GM21381 (cell line): Measurements from ENCODE around the gene CNPY1.

Experiments
- ATAC-seq: cut with Tn5 transposase; IDR thresholded peaks from one replicate; pipeline ENCODE4 v1.9.1; 2021; ENCODE audit warnings: mild to moderate bottlenecking, moderate library complexity; ENCODE audit not compliant: unreplicated experiment

The CNPY1 gene

DNA sequence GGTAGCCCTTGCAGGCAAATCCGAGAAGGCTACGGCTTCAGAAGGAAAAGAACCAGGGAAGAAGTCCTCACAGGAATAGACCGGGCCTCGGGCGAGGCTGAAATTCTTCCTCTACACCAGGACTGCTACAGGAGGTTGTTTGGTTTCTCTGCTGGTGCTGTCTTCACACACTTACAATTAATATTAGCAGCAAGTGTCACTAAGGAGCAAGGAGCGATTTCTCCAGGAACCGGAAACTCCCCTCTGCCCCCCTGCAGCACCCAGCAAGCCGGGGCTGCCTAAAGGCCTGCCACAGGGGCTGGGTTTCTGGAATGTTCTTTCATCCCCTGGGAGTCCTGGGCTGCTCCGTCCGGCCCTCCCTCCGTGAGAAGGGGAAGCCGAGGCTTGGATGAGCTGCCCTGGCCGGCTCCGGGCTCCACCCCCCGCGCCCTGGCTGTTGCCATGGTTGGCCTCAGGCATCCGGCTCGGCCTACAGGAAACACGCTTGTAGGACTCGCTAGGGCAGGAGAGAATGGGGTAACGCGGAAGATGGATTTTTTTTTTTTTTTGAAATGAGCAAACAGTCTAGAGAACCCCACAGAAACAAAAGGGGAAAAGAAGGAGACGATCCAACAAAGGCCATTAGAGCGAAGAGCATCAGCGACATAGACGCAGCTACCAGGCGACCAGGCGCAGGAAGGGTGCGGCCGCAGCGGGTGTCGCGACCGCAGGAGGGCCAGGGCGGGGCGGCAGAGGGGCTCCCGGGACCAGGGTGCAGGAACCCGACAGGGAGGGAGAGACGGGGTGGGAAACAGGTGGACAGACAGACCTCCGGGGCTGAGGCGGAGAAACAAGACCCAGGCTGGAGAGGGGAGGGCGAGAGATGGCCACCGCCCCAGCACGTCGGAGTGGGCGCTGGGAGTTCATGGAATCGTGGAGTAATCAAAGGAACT lies 55.4 kb downstream of the CNPY1 start:
- peak; percentile 88 for ATAC-seq

DNA sequence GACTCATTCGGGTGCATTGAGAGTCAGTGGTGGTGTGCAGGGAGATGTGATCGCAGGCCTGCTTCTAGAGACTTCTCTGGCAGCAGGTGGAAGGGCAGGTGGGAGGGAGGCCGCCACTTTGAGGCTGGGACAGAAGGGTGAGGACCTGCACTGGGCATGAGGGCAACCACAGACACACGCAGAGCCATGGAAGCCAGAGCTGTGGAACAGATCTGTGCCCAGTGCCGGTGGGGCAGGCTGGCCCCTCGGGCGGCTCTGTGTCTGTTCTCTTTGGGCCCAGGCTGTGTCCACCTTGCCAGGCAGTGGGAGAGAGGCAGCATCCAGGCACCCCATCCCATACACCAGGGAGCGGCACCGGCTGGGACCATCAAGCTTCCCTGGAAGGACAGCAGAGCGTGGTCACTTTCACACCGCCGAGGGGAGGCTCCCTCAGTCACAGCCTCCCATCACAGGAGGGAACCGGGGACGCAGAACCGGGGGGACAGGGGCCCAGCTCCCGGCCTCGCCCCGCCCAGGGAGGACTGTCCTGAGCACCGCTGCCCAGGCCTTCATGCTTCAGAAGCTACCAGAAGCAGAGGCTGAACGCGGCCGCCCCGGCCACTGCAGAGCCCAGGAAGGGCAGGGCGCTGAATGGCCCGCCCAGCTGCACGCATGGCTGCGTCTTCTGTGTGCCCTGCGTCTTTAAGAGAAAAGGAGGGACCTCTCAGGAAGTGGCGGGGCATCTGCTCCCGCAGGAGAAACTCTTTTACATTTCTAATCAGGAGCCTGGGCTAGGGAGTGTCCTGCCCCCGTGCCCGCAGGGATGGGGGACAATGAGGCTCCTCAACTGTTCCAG lies 56.3 kb downstream of the CNPY1 start:
- ATAC-seq, result no peak

DNA sequence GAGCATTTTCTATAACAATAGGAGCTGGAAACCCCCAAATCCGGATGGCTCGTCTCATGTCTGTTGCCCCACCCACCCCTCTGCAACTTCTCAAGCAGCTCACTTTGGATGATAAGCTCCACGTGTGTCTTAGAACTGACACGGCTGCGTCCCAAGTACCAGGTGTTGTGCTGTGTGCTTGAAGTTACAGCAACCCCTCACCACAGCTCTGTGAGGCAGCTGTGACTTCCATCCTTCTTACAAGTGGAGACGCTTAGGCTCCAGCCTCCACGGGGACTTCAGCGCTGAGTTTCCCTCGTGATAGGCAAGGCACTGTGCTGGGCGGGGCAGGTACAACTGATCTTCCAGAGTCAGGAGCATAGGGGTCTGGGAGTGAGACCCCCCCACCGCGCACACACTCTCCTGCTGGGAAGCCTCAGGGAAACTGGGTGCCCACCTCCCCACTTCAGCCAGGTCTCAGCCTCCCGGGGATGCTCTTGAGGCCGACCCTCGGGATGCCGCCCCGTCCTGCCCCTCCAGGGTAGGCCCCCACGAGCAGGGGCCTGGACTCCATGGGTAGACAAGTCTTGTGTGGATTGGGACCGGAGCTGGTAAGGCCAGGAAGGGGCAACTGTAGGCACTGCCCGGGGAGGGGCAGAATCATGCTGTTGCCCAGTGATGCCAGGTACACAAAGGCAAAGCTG lies 57.1 kb downstream of the CNPY1 start:
- no peak for ATAC-seq

DNA sequence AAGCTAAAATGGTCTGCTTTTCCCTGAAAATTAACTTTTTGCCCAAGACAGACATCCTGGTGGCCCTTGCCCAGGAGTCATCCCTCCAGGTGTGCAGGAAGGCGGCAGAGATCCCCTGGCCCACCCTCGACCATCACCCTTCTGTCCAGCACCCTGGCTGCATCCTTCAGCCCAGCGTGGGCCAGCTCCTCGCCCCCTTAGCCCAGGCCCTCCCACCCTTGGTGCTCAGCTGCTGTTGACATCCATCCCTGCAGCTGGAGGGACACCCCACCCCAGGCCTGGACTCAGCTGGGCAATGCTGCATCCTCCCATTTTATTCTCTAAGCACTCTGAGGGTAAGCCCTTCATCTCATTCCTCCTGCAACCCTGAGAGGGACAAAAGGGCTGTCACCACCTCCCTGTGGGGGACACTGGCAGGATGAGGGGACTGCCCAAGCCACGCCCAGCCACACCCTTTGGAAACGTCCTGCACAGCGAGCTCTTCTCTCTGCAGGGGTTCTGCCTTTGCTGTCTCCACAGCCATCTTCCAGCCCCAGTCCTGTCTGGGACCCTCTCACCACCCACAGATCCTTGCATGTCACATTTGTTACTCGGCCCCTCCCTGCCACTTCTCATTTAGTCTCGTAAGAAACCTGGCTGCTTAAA lies 57.8 kb downstream of the CNPY1 start:
- no peak for ATAC-seq

DNA sequence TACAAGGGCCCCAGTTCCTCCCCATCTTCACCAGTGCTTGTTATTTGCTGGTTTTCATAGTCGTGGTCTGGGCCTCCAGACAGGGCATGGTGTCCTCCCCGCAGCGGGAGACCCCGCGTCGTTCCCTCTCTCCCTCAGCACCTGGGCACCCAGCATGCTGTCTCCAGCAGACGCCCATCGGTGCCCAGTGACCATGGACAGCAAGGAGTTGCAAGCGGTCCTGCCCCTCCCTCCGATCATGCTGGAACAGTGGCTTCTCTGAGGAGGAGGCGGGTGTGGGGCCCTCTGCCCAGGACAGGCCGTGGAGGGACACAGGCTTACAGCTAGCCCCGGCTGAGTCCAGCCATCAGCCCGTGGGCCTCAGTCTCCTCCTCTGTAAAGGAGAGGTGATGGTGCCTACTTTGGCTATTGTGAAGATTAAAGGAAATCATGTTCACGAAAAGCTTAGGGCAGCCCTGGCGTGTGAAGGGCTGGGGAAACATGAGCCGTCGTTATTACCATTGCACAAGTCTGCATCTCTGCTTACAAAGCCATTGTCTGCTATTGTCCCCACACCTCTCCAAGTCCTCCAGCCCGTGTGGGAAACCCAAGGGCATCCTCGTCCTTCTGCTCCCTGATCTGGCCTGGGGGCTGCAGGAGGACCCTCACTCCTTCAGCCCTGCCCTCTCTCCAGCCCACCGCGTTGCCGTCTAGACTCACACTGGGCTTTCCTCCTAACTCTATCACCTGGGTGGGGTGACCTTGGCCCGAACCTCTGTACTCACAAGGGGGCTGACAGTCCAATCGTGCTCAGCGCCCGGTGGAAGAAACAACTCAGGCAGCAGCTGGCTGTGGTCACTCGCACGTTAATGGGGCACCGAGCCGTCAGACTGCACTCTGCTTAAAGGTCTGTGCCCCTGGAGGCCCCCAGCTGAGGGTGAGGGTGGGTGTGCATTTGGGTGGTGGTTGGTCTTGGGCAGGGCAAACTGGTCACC lies 58.6 kb downstream of the CNPY1 start:
- ATAC-seq, result no peak

DNA sequence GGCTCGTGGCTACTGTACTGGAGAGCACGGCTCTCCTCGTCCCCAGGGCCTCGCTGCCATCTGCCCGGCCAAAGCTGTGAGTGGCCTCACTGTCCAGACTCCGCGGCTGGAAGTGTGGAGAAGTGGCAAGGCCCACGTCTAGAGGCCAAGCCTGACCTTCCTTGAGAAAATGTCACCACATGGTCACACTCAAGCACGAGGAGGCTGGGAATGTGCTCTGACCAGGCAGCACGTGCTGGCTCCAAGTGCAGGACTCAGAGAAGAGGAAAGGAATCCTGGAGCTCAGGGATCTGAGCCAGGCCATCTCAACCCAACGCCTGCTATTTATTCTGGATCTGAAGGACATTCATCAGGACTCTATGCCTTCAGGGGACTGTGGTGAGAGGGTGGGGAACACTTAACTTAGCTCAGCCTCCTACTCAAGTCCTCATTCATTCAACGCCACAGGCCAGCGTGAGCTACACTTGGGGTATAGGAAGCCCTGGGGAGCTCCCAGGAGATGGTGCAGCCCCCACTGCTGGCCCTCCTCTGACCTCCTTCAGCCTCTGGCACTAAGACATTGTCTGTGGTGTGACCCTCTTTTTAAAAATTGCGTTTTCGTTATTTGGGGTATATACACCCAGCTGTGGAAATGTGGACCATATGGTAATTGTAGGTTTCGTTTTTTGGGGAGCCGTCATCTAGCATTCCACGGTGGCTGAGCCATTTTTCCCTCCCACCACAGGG lies 59.4 kb downstream of the CNPY1 start:
- no peak for ATAC-seq

DNA sequence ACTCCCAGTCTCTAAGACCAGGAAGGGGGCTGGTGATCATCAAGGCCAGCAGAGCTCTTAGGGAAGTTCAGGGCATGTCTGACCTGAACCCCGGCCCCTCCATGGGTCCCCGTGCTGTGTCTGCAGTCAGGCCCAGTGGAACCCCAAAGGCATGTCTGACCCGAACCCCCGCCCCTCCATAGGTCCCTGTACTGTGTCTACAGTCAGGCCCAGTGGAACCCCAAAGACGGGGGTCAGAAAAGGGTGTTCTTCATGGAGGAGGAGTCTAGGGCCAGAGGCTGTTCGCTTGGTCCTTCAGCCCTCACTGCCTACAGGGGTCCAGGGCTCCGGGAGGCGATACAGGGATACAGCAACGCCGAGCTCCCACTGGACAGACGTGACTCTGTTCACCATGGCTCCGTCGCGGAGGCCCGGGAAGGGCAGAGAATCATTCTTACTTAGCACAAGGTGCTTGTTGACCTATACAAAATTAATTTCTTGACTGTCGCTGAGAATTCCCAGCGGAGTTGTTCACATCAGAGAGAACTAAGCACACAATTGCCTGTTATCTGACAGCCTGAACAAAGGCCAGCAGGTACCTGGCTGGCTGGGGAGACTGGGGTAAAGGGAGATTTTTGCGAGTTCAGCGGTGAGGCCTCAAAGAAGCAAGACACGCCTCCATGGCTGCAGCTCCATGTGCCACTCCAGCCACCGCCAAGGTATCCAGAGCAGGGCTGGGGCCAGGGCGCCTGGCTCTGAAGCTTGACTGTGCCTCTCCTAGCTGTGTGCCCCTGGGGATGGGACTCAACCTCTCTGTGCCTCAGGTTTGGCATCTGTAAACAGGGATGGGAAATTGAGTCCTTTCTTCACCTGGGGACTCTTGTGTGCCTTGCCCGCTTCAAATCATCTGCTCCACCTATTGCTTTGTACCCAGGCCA lies 61.6 kb downstream of the CNPY1 start:
- no peak for ATAC-seq

DNA sequence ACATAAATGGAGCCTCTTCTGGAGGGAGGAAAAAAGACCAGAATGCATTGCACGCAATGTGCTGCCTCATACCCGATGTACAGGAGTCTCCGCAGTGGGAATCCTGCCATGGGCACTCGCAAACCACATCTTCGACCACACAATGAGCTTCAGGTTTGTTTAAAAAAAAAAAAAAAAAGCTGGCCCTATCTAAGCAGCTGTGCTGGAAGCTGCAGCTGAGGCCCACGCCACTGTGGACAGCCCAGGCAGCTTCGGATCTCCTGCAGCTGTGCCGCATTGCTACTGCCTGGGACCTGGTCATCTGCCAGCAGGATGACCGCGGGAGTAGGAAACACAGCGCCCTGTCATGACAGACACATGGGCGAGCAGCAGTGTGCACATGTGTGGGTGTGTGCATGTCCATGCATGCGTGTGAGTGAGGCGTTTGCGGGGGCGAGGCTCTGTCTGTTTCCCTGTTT lies 62.5 kb downstream of the CNPY1 start:
- no peak for ATAC-seq

DNA sequence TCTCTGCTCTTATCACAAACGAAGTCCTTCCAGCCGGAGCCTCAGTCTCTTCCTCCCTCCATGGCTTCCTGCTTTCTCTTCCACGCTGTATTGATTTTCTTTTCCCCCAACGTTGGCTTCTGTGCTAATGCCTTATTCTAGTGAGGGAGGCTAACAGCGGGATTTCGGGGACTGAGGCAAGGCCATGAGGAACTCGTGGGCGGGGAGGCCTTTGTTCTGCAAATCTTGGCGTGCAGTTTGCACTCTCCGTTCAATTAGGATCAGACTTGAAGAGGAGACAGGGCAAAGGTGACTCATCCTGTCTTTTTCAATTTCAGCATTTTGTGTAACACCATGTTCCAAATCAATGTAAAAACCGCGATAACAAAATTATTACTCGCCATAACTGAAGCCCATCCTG lies 63.1 kb downstream of the CNPY1 start:
- no peak for ATAC-seq

DNA sequence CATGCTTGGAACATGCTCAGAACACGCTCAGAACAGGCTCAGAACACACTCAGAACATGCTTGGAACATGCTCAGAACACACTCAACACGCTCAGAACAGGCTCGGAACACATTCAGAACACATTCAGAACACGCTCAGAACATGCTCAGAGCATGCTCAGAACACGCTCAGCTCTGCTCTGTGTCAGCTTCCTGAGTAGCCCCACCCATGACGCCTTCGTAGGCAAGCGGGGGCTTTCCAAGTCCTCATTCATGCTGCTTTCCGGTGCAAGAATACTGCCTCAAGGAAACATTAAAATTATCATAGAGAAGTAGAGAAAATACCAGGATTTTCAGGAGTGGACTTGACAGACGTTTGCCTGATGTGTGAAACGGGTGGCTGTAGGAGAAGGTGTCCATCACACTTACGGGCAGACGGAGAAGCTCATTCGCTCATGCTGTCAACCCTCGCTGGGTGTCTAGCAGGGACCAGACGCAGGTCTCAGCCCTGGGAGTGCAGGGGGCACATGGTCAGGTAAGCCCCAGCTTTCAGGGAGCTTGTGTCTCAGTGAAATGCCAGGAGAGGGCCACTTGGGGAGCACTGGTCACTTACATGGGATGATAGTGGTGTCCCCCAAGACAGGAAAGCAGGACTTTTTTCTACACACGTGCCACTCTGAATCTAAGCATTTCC lies 63.7 kb downstream of the CNPY1 start:
- ATAC-seq, result no peak

DNA sequence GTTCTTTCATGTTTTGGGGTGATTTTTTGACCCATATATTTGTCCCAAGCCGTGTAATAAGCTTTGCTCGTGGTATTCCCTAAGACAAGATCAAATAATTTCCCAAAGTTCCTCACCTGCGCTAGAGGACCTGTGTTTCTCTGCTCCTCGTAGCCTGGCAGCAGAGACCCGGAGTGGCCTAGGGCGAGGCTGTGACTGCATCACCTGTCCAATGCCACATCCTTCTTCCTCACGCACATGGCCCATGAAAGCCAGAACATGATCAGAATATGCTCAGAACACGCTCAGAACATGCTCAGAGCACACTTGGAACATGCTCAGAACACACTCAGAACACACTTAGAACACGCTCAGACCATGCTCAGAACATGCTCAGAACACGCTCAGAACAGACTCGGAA lies 64.6 kb downstream of the CNPY1 start:
- no peak for ATAC-seq

DNA sequence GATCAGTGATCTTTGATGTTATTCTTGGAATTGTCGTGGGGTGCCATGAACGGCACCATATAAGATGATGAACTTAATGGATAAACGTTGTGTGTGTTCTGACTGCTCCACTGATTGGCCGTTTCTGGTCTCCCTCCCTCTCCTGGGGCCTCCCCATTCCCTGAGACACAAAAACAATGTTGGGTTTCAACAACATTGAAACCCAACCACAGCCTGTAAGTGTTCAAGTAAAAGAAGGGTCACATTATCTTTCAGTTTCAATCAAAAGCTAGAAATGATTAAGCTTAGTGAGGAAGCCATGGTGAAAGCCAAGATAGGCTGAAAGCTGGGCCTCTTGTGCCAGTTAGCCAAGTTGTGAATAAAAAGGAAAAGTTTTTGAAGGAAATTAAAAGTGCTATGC lies 68.9 kb downstream of the CNPY1 start:
- ATAC-seq, result peak; percentile 98

DNA sequence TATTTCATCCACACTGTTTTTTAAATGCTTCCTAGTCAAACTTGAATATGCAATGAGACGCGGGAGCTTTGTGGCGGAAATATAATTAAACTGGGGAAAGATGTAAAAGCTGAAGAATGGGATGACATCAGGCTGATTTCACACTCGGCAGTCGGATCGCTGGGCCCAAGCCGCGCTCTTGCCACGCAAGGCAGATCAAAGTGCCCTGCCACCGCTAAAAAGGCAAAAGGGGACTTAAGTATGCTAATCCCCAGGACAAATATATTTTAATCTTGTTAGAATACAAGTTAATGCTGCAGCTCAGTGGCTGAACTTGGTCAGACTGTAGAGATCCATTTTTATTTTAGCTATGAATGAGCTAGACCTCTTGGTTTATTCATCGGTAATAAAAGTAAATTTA lies 74.6 kb downstream of the CNPY1 start:
- no peak for ATAC-seq

DNA sequence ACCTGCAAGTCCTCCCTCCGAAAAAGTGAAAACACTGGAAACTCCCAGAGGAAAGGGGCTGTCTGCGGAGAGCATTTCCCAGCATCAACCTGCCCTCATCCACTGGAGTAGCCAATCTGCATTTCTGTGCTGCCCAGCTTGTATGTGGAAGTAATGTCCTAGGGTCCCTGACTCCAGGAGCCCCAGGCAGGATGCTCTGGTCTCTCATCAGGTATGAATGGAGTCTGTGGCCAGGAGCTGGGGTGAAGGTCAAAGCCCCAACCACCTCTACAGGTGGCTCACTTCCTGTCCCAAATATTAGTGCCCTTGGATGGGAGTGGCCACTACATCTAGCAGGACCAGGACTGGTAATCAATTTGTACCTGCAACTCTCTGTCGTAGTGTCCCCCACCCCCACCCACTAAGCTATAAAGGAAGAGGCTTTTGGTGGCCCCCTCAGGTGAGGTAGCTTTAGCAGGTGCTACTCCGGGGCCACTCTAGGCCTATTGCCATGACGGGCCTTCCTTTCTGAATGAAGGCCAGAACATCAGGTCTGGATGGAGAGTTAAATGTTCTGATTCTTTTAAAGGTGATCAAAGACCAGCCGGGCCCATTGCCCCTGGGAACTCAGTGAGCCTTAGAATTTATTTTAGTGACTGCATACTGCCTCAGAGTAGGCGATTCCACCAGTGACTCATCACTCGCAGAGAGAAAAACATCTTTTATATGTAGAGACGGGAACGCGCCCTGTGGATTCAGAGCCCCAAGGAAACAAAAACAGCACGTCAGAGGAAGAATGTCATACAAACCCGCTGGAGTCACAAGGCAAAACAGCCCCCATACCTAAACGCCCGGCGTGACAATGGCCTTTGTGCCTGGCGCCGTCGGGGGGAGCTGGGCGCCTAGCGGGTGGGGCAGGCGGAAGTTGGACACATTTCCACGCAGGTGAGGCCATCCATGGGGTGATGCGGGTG lies 75.4 kb downstream of the CNPY1 start:
- no peak for ATAC-seq

DNA sequence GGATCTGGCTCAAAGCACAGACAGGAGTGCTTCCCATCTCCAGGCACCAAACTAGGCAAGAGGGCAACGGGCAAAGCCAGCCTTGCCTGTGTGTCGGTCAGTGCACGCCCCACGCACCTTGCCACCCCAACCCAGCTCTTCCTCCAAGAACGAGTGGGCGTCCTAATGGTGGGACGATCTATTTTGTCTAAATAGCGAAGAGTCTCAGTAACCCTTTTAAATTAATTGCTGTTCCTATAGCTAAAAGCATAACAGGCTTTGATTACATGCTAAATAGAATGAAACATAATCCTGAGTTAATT lies 76.2 kb downstream of the CNPY1 start:
- ATAC-seq, result no peak
